ENCODE data around the gene IER2. TPM values are rescaled to one million over a fixed set of nuclear protein-coding genes. Genes with fewer than 3 reads are reported as not detected.

IER2 gene
- total RNA-seq, 2 experiments from 2014 or later, result 64.3 to 79.5 TPM

DNA sequence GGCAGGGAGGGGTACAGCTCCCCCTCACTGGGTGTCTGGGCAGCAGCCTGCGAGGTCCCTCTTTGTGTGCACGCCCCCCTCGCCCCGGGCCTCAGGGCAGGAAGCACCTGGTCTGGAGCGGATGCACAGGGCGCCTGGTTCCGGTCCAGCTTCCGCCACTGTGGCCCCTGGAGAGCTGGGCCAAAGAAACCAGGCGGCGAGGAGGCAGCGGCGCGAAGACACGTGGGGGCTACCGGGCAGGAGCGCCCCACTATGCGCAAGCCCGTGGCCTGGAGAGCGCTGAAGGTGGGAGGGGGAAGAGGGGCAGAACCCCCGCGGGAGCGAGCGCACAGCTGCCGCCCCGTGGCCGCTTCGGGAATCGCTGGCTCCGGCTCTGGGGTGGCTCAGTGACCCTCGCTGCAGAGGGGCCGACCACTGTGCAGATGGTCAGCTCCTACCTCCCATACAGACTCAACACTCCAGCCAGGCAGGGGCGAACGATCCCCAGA, 45.8 kb upstream of the IER2 start:
- no peaks in the 10 kb centered on the region for H4K20me1 ChIP-seq (ENCODE audit: insufficient read depth, low read length)
- H3K9me2 ChIP-seq (ENCODE audit: insufficient read depth, low read length), result no peaks in the 10 kb centered on the region
- H3K4me1 ChIP-seq (ENCODE audit: insufficient read depth, low read length, poor library complexity, severe bottlenecking), result peaks cover 60% of the 10 kb centered on the region
- TF ChIP-seq, protein P1, sequence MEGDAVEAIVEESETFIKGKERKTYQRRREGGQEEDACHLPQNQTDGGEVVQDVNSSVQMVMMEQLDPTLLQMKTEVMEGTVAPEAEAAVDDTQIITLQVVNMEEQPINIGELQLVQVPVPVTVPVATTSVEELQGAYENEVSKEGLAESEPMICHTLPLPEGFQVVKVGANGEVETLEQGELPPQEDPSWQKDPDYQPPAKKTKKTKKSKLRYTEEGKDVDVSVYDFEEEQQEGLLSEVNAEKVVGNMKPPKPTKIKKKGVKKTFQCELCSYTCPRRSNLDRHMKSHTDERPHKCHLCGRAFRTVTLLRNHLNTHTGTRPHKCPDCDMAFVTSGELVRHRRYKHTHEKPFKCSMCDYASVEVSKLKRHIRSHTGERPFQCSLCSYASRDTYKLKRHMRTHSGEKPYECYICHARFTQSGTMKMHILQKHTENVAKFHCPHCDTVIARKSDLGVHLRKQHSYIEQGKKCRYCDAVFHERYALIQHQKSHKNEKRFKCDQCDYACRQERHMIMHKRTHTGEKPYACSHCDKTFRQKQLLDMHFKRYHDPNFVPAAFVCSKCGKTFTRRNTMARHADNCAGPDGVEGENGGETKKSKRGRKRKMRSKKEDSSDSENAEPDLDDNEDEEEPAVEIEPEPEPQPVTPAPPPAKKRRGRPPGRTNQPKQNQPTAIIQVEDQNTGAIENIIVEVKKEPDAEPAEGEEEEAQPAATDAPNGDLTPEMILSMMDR (conservative IDR thresholded peaks at IDR 0.05; ENCODE audit: low read length), result peak; percentile 85
- TF ChIP-seq EZH2phosphoT487 (IDR thresholded peaks at IDR 0.05; ENCODE audit: borderline replicate concordance, low read depth, low read length), result no peak
- peaks cover 17% of the 10 kb centered on the region for H3K79me2 ChIP-seq (ENCODE audit: insufficient read depth, low read depth, low read length)
- H3K9me3 ChIP-seq (ENCODE audit: low read length), result no peaks in the 10 kb centered on the region
- H3K36me3 ChIP-seq (ENCODE audit: insufficient read depth, low read length), result peaks cover 31% of the 10 kb centered on the region
- H3K4me3 ChIP-seq (ENCODE audit: low read depth, low read length, poor library complexity, severe bottlenecking), result peak overlapping the region; percentile 83
- intact Hi-C loops (cut with micrococcal nuclease; ENCODE audit: unreplicated experiment), result loop anchor here (1.0 kb wide), 1 partner anchor 49 kb away; no protein-coding TSS in a partner anchor
- ChIA-PET POLR2A (interaction anchor here (0.7 to 1.9 kb wide), 8 partner anchors 8 to 107 kb away, joined by 3 to 12 read pairs (median 4); partner anchors contain the start of gene NACC1), CTCF (ENCODE audit: unreplicated experiment) (interaction anchor here (0.5 to 1.5 kb wide), 3 partner anchors 17 to 139 kb away, joined by 3 to 4 read pairs (median 3); no protein-coding TSS in a partner anchor)
- no TSS peak for BruUV-seq (replicated peaks)
- peak overlapping the region; percentile 13; the same call in 1 of the 2 replicates for H2AFZ ChIP-seq (ENCODE audit: low read length)
- H3K4me2 ChIP-seq (ENCODE audit: low read length), result peak overlapping the region; percentile 85
- peak overlapping the region; percentile 96 for H3K27ac ChIP-seq (ENCODE audit: low read depth, low read length, poor library complexity, severe bottlenecking)
- DNase-seq (ENCODE audit: low spot score), result peak; percentile 96

DNA sequence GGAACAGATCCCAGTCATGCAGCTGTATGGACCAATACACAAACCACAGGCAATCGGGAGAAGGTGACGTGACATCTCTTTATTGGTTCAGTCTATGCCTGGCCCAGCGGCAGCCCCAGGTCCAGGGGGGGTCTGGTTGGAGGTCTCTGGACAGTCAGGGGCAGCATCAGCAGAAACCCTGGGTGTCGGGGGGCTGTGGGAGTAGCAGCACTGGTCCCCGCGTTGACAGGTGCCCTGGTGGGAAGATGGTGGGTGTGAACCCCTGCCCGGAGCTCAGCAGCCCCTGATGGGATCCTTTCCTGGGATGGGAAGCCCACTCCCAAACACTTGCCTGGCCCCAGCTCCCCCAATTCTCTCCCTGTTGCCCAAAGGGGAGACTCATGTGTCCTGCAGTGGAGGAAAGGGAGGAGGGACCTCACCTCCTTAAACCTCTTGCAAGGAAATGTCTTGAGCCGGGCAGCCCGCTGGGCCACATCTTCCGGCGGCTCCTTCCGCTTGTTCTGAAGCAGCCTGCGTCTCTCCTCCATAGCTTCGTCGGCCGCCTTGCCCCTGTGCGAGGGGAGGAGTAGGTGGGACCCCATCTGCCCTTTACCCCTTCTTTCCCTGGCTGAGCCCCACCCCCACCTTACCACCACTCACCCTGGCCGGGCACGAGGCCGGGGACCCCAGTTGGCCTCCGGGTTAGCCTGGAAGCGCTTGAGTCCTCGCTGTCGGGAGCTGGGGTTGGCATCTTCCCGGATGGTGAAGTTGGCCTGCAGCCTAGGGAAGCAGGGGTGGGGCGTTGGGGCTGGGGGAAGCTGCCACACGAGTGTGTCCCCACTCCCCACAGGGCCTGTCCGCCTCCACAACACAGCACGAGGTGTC, 45.1 kb upstream of the IER2 start:
- H3K9me2 ChIP-seq (ENCODE audit: insufficient read depth, low read length), result no peaks in the 10 kb centered on the region
- POLR2A ChIA-PET, result interaction anchor here (0.6 to 1.9 kb wide), 8 partner anchors 9 to 1508 kb away, joined by 3 to 12 read pairs (median 3); partner anchors contain the start of gene FARSA
- peak overlapping the region; percentile 96 for H3K27ac ChIP-seq (ENCODE audit: low read depth, low read length, poor library complexity, severe bottlenecking)
- peaks cover 32% of the 10 kb centered on the region for H3K36me3 ChIP-seq (ENCODE audit: insufficient read depth, low read length)
- peaks cover 54% of the 10 kb centered on the region for H3K4me1 ChIP-seq (ENCODE audit: insufficient read depth, low read length, poor library complexity, severe bottlenecking)
- H4K20me1 ChIP-seq (ENCODE audit: insufficient read depth, low read length), result no peaks in the 10 kb centered on the region
- TF ChIP-seq, protein P1 (conservative IDR thresholded peaks at IDR 0.05; ENCODE audit: low read length), result no peak; the same call in 1 of the 2 replicates
- TF ChIP-seq EZH2phosphoT487 (IDR thresholded peaks at IDR 0.05; ENCODE audit: borderline replicate concordance, low read depth, low read length), result no peak
- peak; percentile 75 for DNase-seq (ENCODE audit: low spot score)
- peak overlapping the region; percentile 13; the same call in 1 of the 2 replicates for H2AFZ ChIP-seq (ENCODE audit: low read length)
- H3K4me2 ChIP-seq (ENCODE audit: low read length), result peak overlapping the region; percentile 85
- no peaks in the 10 kb centered on the region for H3K9me3 ChIP-seq (ENCODE audit: low read length)
- H3K4me3 ChIP-seq (ENCODE audit: low read depth, low read length, poor library complexity, severe bottlenecking), result peak overlapping the region; percentile 83
- H3K79me2 ChIP-seq (ENCODE audit: insufficient read depth, low read depth, low read length), result peaks cover 17% of the 10 kb centered on the region
- BruUV-seq (replicated peaks), result TSS peak; percentile 72
- intact Hi-C loops (cut with micrococcal nuclease; ENCODE audit: unreplicated experiment), result loop anchor here (1.0 kb wide), 1 partner anchor 48 kb away; no protein-coding TSS in a partner anchor
- CTCF ChIA-PET (ENCODE audit: unreplicated experiment), result interaction anchor here (0.5 to 1.5 kb wide), 8 partner anchors 13 to 627 kb away, joined by 3 to 9 read pairs (median 3); no protein-coding TSS in a partner anchor
